GM19035 (cell line): Measurements from ENCODE around the gene PTPRG.
"Not testable (repeated sequence)": the region's sequence is repeated elsewhere in the genome, so short reads cannot be mapped to it uniquely, and the experiment has no call there.

Experiments used
- ATAC-seq: cut with Tn5 transposase; IDR thresholded peaks from one replicate; pipeline ENCODE4 v1.9.1; 2021; ENCODE audit not compliant: unreplicated experiment

PTPRG gene

DNA sequence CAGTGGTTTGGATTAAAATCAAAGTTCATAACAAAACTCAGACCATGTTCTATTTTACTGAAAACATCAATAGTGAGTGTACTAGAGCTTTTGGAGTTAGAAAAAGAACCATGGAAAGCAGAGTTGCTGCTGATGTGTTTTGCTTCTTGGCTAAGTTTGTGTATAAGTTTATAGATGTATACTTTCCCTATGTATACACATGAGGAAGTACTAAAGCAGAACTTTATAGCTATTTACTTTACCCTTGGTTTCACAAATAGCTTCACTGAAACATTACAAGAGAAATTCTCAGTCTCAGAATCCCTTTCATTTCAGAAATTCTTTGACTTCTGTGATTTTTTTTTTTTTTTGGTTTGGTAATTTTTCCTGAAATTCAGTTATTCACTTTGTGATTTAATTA, 229.0 kb downstream of the PTPRG start:
- no peak for ATAC-seq

GRCh38 chr3:61793056-61793455, 231.7 kb downstream of the PTPRG start:
- no peak for ATAC-seq

- ATAC-seq = no peak
These were observed 232.2 kb downstream of the PTPRG start for GRCh38 chr3:61793521-61793920.

GRCh38 chr3:61794341-61794740, 233.0 kb downstream of the PTPRG start:
- no peak for ATAC-seq

DNA sequence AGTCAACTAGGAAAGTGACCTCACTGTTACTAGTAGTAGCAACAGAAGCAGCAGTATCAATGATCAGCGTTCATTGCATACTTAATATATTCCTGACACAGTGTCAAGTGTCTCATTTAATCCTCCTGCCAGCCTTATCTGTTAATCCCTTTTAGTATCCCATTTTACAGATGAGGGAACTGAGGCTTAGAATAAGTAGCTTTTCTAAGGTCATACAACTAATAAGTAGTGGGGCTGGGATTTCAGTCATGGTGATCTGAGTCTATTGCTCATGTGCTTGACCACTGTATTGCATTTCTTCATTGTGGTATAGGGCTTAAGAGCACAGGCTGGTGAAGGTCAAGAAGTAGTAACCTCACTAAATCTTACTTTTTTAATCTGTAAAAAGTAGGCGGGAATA, 233.6 kb downstream of the PTPRG start:
- no peak for ATAC-seq

DNA sequence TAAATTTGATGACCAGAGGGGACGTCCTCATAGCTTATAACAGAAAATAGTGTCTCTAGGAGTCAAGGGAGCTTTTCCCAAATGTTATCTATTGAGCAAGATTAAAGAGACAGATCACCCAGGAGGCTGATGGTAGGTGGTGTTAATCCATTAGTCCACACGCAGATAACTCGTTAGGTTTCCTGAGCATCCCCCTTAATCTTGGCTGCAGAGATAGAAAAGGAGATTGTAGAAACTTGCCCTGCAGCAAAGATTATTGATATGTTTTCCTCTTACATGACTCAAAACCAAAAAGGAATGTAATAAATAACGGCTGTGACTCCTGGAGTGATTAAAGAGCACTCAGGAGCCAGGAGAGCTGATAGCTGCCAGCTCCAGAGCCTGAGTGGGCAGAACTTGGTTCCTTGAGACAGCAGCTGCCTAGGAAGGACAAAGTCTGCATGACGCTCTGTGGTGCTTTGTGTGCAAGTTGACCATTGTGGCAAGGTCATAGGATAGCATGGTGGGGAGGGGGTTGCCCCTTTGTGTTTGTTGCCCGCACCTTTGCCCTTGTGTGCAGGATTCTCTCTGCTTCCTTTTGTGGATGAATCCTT, 234.8 kb downstream of the PTPRG start:
- no peak for ATAC-seq

DNA sequence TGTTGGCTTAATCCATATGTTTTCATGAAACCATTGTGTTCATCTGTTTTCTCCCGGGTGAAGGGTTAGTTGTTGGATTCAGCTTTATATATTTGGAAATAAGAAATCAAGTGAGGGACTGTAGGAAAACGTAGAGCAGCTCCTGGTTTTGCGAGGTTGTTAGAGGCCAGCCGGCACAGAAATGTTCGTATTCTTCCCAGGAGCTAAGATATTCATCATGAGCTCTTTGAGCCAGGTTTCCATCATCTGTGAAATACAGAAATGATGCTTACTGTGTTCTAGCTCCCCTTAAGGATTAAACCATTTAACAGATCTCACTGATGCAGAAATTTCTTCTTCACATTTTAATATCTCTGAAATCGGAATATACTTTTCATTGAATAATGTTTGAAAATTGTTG, 235.5 kb downstream of the PTPRG start:
- no peak for ATAC-seq

DNA sequence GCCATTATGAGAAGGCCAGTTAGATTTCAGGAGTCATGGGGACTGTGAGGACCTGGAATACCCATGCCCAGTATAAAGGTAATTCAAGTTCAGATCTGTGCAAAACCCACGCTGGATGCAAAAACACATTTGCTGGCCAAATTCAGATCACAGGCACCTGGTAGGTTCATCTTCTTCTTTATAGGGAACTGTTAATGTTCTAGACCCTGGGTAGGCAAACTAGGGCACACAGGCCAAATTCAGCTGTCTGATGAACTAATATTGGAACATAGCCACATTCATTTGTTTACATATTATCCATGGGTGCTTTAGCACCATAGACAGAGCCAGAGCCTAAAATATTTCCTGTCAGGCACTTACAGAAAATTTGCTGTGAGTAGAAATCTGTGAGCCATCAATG, 241.4 kb downstream of the PTPRG start:
- no peak for ATAC-seq

GRCh38 chr3:61803983-61804382, 242.6 kb downstream of the PTPRG start:
- no peak for ATAC-seq

DNA sequence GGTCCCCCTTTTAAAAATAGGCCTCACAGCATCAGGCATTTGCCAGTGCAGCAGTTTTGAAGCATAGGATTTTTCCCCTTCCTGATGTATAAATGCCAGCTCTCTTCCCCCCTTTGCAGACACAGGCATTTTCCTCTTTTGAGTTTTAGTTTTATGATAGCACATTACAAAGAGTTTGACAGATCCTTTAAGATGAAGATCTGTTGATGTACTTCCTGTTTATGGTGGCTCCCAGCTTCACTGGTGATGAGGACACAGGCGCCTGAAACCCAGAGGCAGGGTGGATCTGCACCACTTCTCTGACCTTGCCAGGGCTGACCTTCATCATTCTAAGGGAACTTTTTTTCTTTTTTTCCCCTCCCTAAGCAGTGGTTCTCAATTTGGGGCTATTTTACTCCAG, 243.4 kb downstream of the PTPRG start:
- no peak for ATAC-seq

GRCh38 chr3:61805510-61806080, 244.2 kb downstream of the PTPRG start:
- no peak for ATAC-seq

- no peak for ATAC-seq
These were observed 245.4 kb downstream of the PTPRG start for GRCh38 chr3:61806810-61807209.

- ATAC-seq = no peak
These were observed 246.5 kb downstream of the PTPRG start for GRCh38 chr3:61807865-61808276.

DNA sequence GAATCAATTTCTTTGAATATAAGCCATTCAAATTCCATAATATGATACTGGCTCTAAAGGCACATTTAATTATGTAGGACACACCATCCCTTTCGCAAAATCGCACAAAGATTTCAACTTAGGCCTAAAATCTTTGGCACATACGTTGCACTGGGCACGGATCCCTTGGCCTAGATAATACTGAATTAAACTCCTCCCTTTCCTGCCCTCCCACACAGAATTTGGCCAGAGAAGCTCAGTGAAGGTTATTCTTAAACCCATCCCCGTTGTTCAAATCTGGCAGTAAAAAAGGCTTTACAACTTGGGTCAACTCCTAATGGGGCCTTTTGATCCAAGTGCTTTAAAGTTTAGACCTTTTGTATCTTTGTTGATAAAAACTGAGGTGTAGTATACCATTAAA, 247.2 kb downstream of the PTPRG start:
- ATAC-seq = no peak

DNA sequence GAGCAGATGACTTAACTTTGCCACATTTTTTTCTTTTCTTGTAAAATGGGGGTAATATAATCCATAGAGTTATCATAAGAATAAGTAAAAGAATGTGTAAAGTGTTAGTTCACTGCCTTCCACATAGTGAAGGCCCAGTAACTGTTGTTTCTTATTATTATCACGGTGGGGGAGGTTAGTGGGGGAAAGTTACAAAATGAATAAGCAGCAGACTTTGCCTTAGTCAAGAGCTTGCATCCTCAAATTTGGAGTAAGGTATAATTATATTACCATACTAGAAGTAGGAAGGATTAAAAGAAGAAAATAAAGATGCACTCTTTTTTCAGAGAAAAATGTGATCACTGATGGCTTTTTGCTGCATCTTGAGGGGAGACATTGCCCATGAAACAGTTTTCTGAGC, 247.6 kb downstream of the PTPRG start:
- ATAC-seq = no peak

- ATAC-seq = no peak
These were observed 248.5 kb downstream of the PTPRG start for GRCh38 chr3:61809879-61810278.

DNA sequence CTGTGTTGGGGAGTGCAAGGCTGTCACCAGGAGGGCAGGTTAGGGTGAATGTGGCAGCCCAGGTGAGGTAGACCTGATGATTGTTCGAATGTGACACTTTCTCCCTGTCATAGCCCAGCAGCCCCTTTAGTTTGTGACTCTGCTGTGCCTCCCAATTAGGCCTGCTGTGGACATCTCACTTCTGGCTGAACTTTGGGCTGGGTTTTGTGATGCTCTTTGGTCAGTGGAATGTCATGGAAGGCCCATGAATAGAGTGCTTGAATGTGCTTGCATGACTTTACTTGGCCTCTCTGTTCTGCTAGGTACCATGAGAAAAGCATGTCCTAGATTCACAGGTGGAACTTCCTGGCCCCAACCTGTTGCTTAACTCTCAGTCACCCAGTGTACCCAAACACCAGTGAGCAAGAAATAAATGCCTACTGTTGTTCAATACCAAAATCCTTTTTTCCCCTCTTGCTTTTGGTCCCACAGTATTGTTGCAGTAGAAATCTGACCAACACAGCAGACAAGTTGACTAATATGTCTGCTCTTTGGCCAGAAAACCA, 249.7 kb downstream of the PTPRG start:
- ATAC-seq = no peak

DNA sequence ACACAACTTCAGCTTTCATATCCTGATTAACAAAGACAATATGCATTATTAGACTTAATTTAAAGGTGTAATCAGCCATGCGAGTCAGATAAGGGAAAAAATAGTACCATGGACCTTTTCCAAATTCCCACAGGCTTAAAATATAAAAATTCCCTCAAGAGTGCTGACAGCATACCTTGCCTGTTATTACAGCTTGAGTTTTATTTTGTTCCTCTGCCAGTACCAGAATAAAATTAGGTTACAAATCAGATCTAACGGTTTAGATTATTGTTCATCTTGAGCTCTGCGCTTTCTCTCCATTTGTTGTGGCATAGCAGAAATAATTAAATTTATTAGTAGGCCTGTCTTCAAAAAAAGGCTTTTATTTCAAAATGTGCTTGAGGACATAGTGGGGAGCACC, 250.3 kb downstream of the PTPRG start:
- ATAC-seq = no peak

GRCh38 chr3:61812085-61812484, 250.7 kb downstream of the PTPRG start:
- ATAC-seq = no peak

- no peak for ATAC-seq
These were observed 251.1 kb downstream of the PTPRG start for GRCh38 chr3:61812517-61812916.

GRCh38 chr3:61813636-61814035, 252.3 kb downstream of the PTPRG start:
- ATAC-seq = no peak

DNA sequence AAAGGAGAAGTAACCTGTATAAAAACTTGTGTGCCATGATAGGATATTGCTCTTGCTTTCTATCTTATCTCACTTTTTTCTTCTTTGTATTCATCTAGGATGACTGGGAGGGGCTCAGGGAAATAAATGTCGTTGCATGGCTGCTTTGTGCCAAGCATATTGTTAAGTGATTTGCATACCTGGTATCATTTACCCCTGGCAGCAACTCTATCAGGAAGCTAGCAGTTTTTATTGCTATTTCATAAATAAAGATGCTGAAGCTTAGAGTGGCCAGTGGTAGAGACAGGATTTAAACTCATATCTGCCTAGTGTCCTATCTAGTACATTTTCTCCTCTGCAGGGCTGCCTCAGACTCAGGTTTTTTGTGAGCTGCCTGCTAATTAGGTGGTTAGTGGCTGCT, 253.3 kb downstream of the PTPRG start:
- ATAC-seq = no peak

GRCh38 chr3:61816304-61816703, 254.9 kb downstream of the PTPRG start:
- ATAC-seq = not testable (repeated sequence)
